Endothelial cell (in vitro differentiated cells): ENCODE results near the gene NGEF. TPM values are rescaled to one million over a fixed set of nuclear protein-coding genes. Genes with fewer than 3 reads are reported as not detected.

Experiments
- DNase-seq: peaks from one replicate; pipeline ENCODE4 v3.0.0; 2021; ENCODE audit warnings: low spot score
- H3K27ac Mint-ChIP-seq: one replicate; pipeline ENCODE4 v1.8.0; 2021; ENCODE audit warnings: mixed read lengths, inconsistent platforms; ENCODE audit not compliant: unreplicated experiment
- H3K27me3 Mint-ChIP-seq: one replicate; pipeline ENCODE4 v1.8.0; 2021; ENCODE audit warnings: mild to moderate bottlenecking, moderate library complexity, mixed read lengths, inconsistent platforms; ENCODE audit not compliant: unreplicated experiment
- H3K36me3 Mint-ChIP-seq: one replicate; pipeline ENCODE4 v1.8.0; 2021; ENCODE audit warnings: mild to moderate bottlenecking, low read depth, mixed read lengths, inconsistent platforms; ENCODE audit not compliant: unreplicated experiment
- H3K4me1 Mint-ChIP-seq: one replicate; pipeline ENCODE4 v1.8.0; 2021; ENCODE audit warnings: mild to moderate bottlenecking, mixed read lengths, inconsistent platforms; ENCODE audit not compliant: unreplicated experiment
- H3K4me3 Mint-ChIP-seq: one replicate; pipeline ENCODE4 v1.8.0; 2021; ENCODE audit warnings: mild to moderate bottlenecking, mixed read lengths, inconsistent platforms; ENCODE audit not compliant: unreplicated experiment
- H3K9me3 Mint-ChIP-seq: one replicate; pipeline ENCODE4 v1.8.0; 2021; ENCODE audit warnings: mixed read lengths, inconsistent platforms; ENCODE audit not compliant: unreplicated experiment
- CTCF ChIP-seq: fragments of 200-600 bp; sonication (generic); IDR thresholded peaks from one replicate; pipeline ENCODE4 v1.5.0; 2021; ENCODE audit warnings: antibody characterized with exemption; ENCODE audit not compliant: unreplicated experiment
- total RNA-seq: library from RNA; stranded (reverse); fragmentation: NEBNext Ultra II Directional; extraction: Animal tissue kit (Norgen Biotek cat#: 25700); gene quantifications from one replicate; pipeline ENCODE4 v1.2.1, GENCODE V29; 2021; ENCODE audit not compliant: unreplicated experiment

NGEF gene
- total RNA-seq, 1 donor from 2014 or later = 1.4 TPM

- no peaks in the 10 kb centered on the region for H3K4me1 Mint-ChIP-seq
- no peaks in the 10 kb centered on the region for H3K9me3 Mint-ChIP-seq
- H3K27ac Mint-ChIP-seq = no peak overlapping the region
- no peak for DNase-seq
- peaks cover 1% of the 10 kb centered on the region for H3K27me3 Mint-ChIP-seq
- H3K4me3 Mint-ChIP-seq = no peak overlapping the region
- H3K36me3 Mint-ChIP-seq = no peaks in the 10 kb centered on the region
- no peak for TF ChIP-seq CTCF
These were observed 53.9 kb downstream of the NGEF start for GRCh38 chr2:232959139-232959538.

- no peak overlapping the region for H3K4me3 Mint-ChIP-seq
- no peak for TF ChIP-seq CTCF
- no peaks in the 10 kb centered on the region for H3K9me3 Mint-ChIP-seq
- DNase-seq = no peak
- no peak overlapping the region for H3K27ac Mint-ChIP-seq
- no peaks in the 10 kb centered on the region for H3K4me1 Mint-ChIP-seq
- H3K36me3 Mint-ChIP-seq = no peaks in the 10 kb centered on the region
- H3K27me3 Mint-ChIP-seq = peaks cover 1% of the 10 kb centered on the region
These were observed 55.4 kb downstream of the NGEF start for GRCh38 chr2:232957657-232958090.

- no peak for DNase-seq
- H3K9me3 Mint-ChIP-seq = no peaks in the 10 kb centered on the region
- no peaks in the 10 kb centered on the region for H3K36me3 Mint-ChIP-seq
- no peaks in the 10 kb centered on the region for H3K4me1 Mint-ChIP-seq
- no peak overlapping the region for H3K4me3 Mint-ChIP-seq
- H3K27ac Mint-ChIP-seq = no peak overlapping the region
- H3K27me3 Mint-ChIP-seq = no peaks in the 10 kb centered on the region
- no peak for TF ChIP-seq CTCF
These were observed 57.2 kb downstream of the NGEF start for GRCh38 chr2:232955856-232956255.

GRCh38 chr2:232954691-232955090 is 58.4 kb downstream of the NGEF start:
- H3K9me3 Mint-ChIP-seq = no peaks in the 10 kb centered on the region

GRCh38 chr2:232951891-232952290 is 61.2 kb downstream of the NGEF start:
- no peak overlapping the region for H3K27ac Mint-ChIP-seq
- H3K36me3 Mint-ChIP-seq = no peaks in the 10 kb centered on the region
- no peaks in the 10 kb centered on the region for H3K9me3 Mint-ChIP-seq
- no peak for DNase-seq
- no peaks in the 10 kb centered on the region for H3K4me1 Mint-ChIP-seq
- H3K4me3 Mint-ChIP-seq = no peak overlapping the region
- no peak for TF ChIP-seq CTCF
- H3K27me3 Mint-ChIP-seq = no peaks in the 10 kb centered on the region

More at GRCh38 chr2:232954691-232955090, 58.4 kb downstream of the NGEF start:
- H3K4me1 Mint-ChIP-seq = no peaks in the 10 kb centered on the region
- no peaks in the 10 kb centered on the region for H3K27me3 Mint-ChIP-seq
- H3K4me3 Mint-ChIP-seq = no peak overlapping the region
- no peaks in the 10 kb centered on the region for H3K36me3 Mint-ChIP-seq
- no peak overlapping the region for H3K27ac Mint-ChIP-seq
- DNase-seq = no peak
- TF ChIP-seq CTCF = no peak
